Fibroblast of villous mesenchyme (primary cell): Measurements from ENCODE around the gene MRPL40. TPM values are rescaled to one million over a fixed set of nuclear protein-coding genes. Genes with fewer than 3 reads are reported as not detected.

Experiments used
- DNase-seq: peaks from one replicate; pipeline ENCODE4 v3.0.0-alpha.2; 2010; ENCODE audit warnings: low read depth
- H3K4me3 ChIP-seq: 2 replicates; pipeline ENCODE4 v1.5.1; 2011; ENCODE audit warnings: low read depth, mild to moderate bottlenecking, low read length
- CTCF ChIP-seq: IDR thresholded peaks from 2 replicates; pipeline ENCODE4 v1.5.1; 2012; ENCODE audit warnings: low read depth, mild to moderate bottlenecking, low read length; ENCODE audit not compliant: insufficient read depth
- total RNA-seq: library from RNA; depleted of rRNA; stranded (reverse); fragments of >200 nt; gene quantifications from 2 replicates; pipeline ENCODE4 v1.2.3, GENCODE V29; 2012

MRPL40 gene
- total RNA-seq, 1 donor, result 46.2 TPM

GRCh38 chr22:19460036-19460435, 27.7 kb downstream of the MRPL40 start:
- DNase-seq, result peak; percentile 61
- no peak for TF ChIP-seq CTCF
- H3K4me3 ChIP-seq, result no peak overlapping the region

DNA sequence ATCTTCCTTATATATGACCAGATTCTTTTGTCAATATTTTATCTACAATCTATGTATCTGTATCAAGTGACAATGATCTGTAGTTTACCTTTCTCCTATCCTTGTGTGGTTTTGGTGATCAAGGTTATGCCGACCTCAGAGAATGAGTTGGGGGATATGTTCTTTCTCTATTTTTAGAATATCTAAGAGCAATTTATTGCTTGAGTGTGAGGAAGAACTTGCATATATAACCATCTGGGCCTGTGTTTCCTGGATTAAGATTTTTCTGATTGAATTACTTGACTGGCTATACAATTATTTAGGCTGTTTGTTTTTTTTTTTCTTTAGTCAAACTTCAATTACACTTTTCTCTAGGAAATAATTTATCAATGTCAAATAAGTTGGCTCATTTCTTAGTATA, 29.2 kb downstream of the MRPL40 start:
- H3K4me3 ChIP-seq, result no peak overlapping the region
- TF ChIP-seq CTCF, result no peak
- no peak for DNase-seq

DNA sequence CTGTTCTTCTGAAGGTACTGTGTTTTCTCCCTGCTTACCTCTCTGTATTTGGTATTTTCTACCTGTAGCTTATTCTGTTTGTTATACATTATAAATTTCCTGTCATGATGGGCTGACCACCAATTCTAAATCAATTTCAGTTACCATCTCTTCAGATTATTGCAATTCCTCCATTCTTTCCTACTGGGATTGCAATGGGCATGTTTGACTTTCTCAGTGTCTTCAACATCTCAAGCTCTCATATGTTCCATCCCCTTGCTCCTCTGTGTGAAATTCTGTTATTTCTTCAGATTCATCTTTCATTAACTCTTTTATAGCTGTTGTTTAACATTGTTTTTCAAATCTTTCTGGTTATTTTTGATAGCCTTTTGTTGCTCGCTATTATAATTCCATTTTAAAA, 30.7 kb downstream of the MRPL40 start:
- no peak overlapping the region for H3K4me3 ChIP-seq
- TF ChIP-seq CTCF, result no peak
- DNase-seq, result no peak

DNA sequence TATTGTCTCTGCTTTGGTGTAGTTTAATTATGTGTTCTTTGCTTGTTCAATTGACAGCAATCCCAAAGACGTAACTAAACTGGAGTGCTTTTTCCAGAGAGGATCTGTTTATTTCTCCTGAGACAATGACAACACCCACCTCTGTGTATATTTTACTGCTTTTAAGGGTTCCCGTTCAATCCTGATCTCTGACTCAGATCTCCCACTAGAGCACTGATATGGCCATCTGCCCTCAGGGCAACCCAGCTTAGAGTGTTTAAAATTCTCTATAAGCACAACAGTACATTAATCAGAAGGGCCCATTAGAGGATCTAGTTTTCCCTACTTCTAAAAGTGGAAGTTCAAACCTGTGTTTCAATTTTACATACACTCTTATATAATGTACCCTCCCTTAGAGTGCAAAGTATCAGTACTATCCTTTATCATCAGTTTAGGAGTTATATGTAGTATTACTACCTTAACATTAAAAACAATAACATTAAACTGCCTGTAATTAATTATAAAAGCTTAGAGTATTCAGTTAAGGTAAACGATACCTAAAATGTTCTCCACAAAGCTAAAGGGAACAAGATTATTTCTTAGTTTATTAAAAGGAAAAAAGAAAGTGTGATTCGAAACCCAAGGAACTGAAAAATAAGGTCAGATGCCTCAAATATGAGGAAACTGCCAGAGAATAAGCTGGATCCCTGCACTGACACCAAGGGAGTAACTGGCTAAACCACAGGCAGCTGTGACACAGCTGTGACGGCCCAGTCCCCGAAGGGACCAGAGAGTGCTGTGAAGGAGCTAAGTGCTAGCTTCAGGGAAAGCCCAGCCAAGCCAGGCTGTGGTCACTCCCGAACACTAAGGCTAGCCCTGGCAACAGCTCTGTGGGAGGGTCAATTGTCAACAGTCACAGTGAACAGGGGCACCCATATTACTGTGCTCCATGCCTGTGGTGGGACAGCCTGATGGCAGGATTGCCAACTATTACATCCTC, 31.4 kb downstream of the MRPL40 start:
- H3K4me3 ChIP-seq, result no peak overlapping the region
- peak; percentile 90 for DNase-seq
- no peak for TF ChIP-seq CTCF

GRCh38 chr22:19464546-19464945, 32.2 kb downstream of the MRPL40 start:
- no peak overlapping the region for H3K4me3 ChIP-seq
- DNase-seq, result no peak
- TF ChIP-seq CTCF, result no peak

DNA sequence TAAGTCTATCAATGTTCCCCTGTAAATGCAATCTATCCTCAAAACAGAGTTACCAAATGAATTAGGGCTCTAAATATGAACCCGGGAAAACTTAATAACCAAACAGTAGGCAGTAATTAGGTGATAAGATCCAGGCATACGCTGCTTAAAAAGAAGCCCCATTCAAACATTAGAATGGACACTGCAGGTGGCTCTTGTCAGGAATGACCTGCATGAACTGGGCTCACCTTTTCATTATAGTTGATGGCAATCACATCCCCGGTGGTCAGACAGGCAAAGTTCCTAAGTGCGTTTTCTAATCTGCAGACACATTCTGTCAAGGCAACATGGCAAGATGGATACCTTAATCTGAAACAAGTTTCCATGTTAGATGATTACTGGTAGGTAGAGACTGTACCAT, 32.6 kb downstream of the MRPL40 start:
- no peak overlapping the region for H3K4me3 ChIP-seq

More for the DNA sequence above, 32.6 kb downstream of the MRPL40 start:
- DNase-seq, result no peak
- no peak for TF ChIP-seq CTCF
